CD4-positive, alpha-beta T cell treated with Interferon gamma for 1 hour (primary cell): Measurements from ENCODE around the gene NFATC2.
A peak's percentile ranks its signal among the peaks of the same experiment; 100 is the strongest.
"Not testable (repeated sequence)": the region's sequence is repeated elsewhere in the genome, so short reads cannot be mapped to it uniquely, and the experiment has no call there.

Experiments used
- DNase-seq: peaks from one replicate; pipeline ENCODE4 v3.0.0-alpha.2; 2020

Gene NFATC2

DNA sequence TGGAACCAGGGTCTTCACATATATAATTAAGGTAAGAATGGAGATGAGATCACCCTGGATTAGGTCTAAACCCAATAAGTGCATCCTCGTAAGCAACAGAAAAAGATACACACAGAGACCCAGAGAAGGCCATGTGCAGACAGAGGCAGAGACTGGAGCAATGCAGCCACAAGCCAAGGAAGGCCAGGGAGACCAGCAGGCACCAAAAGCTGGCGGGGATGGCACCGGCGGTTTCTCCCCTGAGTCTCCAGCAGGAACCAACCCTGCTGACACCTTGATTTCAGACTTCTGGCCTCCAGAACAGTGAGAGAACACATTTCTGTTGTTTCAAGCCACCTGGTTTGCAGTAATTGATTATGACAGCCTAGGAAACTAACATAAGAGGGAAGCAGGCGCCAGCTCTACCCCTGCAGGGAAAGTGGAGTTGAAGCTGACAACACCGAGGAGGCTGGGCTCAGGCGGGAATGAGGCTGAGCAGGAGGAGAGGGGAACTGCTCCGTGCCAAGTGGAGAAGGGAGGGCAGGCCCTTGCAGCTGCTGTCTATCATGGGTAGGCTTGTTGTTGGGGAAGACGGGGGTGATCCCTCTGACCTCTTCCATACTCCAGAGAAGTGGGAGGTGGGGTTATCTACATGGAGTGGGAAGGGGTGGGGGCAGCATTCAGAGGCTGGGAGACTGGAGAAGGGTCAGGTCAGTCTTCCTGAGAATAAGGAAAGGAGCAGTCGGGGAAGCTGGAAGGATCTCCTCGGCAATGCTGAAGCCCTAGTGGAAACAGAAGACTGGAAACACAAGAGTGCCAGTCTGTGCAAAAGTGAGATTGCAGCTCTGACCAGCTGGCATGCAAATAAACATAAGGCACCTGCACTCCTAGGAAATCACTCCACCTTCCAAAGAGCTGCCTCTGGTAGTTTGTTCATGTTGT lies 72.7 kb downstream of the NFATC2 start:
- DNase-seq = no peak

DNA sequence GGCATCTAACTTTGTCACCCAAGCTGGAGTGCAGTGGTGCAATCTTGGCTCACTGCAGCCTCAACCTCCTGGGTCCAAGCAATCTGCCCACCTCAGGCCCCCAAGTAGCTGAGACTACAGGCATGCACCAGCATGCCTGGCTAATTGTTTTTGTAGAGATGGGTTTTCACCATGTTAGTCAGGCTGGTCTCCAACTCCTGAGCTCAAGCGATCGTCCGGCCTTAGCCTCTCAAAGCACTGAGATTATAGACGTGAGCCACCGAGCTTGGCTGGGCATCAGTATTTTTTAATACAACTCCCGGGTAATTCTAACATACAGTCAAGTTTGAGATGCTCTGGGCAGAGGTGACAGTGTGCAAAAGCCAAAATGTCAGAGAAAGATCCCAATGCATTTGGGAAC lies 73.5 kb downstream of the NFATC2 start:
- no peak for DNase-seq

DNA sequence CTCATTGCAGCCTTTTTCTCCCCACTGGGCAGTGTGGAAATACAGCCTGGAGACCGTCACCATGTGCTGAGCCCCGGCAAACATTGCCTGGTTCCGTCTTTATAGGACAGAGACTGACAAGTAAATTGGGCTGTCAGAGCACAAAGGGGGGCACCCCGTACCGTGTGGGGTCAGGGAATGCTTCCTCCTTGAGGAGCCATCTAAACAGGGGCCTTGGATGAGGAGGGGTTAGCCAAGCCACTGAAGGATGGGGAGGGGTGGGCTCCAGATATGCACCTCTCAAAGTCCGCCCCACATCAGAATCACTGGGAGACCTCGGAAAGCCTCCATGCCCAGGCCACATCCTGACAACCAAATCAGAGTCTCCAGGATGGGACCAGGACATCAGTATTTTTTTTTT lies 73.9 kb downstream of the NFATC2 start:
- no peak for DNase-seq

DNA sequence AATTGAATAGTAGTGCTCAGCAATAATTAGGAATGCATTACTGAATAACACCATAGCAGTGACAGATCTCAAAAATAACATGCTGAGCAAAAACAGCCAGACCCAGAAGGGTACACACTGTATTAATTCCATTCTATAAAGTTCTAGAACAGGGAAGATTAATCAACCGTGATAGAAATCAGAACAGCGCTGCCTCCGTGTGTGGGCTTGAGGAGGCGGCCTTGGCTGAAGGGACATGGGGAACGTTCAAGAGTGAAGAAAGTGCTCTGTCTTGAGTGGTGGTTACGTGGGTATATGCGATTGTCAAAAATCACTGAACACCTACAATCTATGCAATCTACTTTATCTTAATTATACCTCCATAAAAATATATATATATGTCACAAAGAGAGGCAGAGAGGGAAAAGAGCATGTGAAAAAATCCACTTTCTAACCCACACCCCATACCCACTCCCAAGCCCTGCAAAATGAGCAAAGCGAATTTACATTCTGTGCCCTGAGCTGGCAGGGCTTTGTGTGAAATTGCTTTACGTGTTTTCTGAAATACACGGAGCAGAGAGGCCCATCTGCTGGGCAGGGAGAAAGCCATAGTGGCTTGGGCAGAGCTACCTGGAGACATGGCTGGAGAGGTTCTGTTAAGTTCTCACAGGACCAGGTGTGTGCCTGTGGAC lies 74.4 kb downstream of the NFATC2 start:
- no peak for DNase-seq

DNA sequence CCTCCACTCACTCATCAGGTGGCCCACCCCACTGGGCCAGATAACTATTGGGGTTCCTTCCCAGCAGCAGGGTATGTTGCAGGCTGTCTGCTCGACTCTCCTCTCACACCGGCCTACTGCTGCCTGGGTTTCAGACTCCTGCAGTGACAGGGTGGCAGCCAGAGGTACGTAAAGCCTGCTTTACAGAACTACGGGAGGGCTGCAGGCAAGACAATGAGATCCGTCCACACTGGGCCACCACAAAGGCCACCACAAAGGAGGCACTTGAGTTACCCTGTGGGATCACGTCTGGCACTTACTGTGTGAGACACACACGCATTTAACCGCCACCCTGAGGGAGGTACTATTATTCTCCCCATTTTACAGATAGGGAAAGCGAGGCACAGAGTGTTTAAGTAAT lies 78.5 kb downstream of the NFATC2 start:
- no peak for DNase-seq

DNA sequence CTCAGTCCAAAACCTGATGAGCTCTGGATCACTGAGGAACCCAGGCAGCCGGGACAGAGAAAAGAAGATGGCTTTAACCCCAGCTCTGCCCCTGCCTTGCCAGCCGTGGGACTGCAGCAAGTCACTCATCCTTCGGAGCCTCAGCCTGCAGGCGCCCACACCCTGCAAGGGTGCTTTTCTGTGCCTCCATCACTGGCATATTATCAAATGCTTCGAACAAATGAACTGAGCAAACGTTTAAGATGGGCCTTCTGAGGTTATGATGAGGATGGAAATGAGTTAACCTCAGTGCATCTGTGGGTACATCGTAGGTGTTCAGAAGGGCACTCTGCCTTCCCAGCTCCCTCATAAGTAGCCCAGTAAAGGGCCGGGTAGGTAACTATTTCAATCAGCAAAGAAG lies 79.0 kb downstream of the NFATC2 start:
- DNase-seq = no peak

DNA sequence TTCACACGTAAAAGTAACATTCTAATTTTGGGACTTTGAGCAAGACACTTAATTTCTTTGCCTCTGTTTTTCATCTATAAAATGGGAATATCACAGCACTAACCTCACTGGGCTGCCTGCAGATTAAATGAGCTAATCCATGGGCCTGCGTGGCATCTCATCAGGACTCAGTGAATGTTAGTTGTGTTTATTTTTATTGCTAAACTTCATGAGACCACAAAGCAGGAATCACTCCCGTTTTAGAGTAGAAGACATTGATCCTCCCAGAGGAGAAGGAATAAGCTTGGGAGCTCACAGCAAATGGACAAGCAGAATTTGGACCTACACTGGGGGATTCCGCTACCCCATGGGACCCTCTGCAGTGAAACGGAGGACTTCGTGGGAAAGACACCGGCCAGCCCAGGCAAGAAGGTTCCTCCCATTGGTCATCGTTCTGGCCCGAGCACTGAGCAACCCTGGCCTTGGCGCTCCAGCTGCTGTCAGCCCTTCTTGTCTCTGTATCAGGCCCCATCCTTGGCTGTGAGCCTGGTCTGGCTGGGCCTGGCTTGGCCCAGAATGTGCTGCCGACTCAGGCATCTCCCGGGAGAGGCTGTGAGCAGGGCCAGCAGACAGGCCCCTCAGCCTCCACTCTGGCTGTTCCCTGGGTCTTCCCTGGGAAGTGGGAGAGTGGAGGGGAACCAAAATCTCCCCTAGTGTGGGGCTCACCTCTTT lies 79.8 kb downstream of the NFATC2 start:
- DNase-seq = no peak

DNA sequence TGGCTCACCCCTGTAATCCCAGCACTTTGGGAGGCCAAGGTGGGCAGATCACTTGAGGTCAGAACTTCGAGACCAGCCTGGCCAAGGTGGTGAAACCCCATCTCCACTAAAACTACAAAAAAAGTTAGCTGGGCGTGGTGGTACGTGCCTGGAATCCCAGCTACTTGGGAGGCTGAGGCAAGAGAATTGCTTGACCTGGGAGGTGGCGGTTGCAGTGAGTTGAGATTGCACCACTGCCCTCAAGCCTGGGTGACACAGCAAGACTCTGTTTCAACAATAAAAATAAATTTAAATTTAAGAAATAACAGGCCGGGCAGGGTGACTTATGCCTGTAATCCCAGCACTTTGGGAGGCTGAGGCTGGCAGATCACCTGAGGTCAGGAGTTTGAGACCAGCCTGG lies 80.7 kb downstream of the NFATC2 start:
- DNase-seq = not testable (repeated sequence)

DNA sequence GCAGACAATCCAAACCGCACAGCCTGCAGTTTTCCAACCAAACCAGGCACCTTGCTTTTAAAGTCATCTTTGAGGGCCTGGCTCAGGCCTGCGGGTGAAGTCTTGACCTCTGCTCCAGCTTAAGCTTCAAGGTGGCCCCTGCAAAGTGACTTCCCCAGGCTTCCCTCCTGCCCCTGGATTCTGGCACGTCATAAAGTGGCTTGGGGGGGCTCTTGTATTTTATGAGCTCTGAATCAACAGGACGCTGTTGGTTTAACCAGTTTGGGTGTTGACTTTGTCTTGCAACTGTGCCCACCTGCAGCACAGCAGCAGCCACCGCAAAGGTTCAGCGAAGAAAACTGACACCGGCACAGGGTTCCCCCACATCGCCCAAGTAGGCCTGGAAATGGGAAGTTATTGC lies 81.2 kb downstream of the NFATC2 start:
- DNase-seq = no peak

DNA sequence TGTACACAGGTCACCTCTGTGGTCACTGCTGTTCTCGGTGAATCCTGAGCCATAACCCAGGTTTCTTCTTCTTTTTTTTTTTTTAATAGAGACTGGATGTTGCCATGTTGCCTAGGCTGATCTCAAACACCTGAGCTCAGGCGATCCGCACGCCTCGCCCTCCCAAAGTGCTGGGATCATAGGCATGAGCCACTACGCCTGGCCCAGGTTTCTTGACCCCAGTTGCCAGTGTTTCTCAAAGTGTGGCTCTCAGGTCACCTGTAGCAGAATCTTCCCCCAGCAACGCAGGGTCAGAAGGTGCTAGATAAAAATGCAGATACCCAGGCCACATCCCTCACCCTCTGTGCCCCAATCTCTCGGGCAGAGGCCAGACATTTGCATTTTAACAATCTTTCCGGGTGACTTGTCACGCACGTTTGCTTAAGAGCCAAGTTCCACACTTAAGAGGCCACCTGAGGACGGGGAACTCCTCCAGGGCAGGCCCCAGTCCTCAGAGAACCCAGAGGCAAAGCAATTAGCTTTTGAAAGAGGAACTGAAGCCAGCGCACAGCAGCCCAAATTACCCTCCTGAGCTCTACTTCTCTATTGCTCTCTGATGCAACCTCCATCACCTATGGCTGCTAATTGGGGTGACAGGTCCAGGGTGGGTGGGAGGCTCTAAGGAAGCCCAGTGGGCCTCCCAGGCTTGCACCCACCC lies 81.8 kb downstream of the NFATC2 start:
- DNase-seq = peak; percentile 63

DNA sequence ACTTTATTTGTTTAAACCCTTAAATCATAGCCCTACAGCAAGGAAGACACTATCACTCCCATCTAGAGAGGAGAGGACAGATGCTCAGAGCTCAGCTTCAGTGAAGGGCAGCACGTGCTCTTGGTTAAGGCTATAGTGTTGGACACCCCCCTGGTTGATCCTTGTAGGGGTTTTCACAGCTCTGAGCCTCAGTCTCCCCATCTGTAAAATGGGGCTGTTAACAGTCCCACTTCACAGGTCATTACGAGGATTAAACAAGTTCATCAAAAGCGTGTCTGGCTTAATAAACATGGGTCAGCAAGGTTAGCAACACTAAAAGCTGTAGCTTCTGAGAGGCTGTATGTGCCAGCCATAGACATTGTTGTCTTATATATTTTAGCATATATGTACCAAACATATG lies 82.4 kb downstream of the NFATC2 start:
- no peak for DNase-seq

DNA sequence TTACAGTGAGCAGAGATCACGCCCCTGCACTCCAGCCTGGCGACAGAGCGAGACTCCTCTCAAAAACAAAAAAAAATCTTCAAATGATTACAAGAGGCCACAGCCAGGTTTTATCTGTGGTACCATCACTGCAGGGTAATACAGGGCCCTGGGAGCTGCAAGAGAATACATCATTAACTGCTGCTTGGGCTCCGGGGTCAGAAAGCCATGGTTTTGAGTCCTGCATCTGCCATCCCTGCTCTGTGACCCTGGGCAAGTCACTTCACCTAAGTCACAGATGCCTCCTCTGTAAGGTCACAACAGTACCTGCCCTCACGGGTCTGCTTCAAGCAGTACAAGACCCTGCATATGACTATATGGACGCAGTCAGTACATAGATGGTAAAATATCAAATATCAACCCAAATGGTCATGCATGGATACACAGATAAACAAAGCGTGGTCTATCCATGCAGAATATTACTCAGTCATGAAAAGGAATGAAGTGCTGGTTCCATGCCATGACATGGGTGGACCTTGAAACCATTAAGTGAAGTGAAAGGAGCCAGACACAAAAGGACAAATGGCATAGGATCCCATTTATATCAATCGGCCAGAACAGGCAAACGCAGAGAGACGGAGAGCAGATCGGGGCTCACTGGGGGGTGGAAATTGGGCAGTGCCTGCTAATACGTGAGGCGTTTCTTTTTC lies 83.6 kb downstream of the NFATC2 start:
- DNase-seq = no peak

DNA sequence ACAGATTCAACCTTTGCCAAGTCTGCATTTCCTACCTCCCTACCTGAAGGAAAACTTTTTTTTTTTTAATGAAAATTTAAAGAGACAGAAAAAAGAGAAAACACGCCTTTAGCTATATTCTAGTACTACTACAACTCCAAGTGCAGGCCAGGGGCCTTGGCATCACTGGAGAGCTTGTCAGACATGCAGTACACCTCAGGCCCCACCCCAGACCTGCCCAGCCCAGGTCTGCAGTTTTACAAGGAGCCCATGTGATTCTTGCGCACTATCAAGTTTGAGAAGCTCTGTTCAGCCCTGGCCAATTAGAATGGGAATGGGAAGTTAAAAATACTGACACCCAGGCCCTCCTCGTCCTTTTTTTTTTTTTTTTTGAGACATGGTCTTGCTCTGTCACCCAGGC lies 85.0 kb downstream of the NFATC2 start:
- no peak for DNase-seq

DNA sequence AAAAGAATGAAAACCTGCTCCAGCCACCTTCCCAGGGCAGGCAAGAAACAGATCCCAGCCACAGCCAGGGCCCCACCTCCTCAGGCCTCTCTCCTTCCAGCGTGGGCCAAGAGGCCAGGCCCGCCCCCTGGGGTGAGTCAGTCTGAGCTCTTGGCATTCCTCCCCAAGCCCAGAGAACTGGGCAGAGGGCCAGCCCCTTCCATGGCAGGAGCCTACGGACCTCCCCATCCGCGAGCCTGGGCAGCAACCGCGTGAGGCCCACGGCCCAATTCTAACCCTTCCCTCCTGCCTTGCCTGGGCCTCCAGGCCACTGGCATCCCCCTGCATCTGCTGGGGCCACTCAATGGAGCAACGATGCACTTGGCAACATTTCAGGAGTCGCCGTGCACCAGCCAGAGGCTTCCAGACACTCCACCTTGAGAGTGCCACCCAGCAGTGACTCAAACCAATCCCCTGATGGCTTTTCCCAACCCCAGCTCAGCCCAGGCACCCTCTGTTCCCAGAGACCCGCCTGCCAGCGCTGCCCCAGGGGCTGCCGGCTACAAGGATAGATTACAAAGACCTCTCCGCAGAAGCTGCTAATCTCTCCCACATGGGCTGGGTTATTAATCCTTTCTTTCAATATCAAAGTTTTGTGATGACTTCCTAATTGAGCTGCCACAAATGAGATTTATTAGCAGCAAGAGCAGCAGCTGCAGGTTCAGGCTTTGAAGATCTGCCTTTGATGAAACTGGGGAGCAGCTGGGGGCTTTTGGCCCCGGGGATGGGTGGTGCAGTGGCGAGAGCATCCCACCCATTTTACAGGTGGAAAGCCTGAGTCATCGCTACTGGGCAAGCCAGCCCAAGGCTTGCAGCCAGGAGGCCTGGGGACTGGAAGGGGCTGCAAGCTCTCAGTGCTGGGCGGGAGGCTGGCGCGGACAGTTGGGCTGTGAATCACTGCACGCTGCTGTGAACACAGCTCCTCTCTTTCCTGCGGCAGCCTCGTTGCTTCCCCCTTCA lies 85.7 kb downstream of the NFATC2 start:
- no peak for DNase-seq

DNA sequence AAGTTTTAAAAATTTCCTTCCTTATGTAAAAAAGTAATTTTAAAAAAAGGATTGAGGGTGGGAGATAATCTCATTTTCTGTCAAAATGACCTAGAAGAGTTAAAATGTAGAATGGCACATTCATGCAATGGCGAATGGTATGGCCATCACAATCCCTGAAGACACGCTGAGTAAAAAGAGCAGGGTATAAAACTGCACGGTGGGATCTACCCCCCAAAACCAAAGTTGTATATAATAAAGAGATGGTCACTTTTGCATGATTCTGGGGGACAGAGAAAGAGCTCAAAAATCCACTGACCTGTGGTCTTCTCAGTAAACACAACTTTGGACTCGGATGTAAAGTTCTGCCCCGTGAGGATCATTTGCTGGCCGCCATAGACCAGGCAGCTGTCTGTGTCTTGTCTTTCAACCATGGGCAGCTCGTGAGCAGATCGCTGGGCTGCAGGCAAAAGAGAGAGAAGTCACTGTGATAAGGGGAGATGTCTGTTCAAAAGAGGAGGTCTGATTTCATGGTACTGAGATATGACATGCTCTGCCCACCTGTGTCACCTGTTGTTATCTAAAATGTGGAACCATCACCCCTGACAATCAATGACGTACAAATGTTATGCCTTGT lies 88.2 kb downstream of the NFATC2 start:
- DNase-seq = no peak

DNA sequence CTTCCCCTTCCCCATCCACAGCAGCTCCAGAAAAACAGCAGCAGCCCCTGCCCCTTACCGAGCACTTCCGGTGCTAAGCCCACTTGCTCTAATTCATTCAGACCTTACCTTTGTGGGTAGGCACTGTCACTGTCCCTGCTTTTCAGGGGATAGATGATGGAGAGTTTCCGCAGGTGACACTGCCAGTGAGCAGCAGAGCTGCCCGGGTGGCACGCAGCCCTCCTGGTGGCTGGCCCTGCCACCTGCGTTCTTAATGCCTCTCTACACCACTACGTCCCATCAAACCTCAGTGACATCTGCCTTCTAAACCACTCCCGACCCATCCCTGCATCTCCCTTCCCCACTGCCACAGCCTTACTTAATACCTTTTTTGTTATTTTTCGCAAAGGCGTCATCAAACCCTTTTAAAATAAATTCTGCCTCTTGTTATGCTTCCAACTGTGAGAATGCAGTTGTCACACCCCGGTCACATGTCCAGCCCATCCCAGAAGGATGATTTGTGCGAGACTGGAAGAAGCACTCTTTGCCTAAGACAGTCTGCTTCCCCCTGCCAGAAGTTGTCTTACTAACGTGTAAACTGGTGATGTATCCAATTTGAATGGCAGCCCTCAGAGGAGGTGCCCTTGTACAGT lies 89.7 kb downstream of the NFATC2 start:
- DNase-seq = no peak

DNA sequence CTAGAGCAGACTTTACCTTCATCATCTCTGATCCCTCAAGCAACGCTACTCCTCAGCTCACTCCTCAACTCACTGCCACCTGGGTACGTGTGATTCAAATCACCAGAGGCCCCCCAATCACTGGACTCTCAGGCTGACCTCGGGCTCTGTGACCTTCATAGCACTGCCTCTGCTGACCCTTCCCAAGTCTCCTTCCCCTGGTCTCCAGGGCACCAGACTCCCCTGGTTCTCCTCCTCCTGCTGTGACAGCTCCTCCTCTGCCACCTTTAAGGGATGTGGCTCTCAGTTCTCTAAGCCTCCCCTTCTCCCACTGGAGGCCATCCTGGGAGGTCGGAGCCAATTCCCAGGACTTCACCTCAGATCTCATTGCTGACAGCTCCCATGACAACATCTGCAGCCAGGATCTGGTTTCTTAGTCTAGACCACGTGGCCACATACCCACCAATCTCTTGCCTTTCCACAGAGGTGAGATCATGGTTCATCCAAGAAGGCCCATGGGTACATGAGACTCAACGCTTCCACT lies 90.4 kb downstream of the NFATC2 start:
- DNase-seq = no peak

DNA sequence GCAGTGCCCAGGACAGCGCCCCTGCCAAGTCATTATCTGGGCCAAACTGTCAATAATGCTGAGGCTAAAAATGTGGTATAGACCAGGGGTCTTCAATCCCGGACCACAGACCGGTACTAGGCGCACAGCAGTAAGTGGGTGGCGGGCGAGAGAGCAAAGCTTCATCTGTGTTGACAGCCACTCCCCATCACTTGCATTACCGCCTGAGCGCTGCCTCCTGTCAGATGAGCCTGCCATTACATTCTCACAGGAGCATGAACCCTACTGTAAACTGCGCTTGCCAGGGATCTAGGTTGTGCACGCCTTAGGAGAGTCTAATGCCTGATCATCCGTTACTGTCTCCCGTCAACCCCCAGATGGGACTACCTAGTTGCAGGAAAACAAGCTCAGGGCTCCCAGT lies 91.0 kb downstream of the NFATC2 start:
- DNase-seq = no peak

DNA sequence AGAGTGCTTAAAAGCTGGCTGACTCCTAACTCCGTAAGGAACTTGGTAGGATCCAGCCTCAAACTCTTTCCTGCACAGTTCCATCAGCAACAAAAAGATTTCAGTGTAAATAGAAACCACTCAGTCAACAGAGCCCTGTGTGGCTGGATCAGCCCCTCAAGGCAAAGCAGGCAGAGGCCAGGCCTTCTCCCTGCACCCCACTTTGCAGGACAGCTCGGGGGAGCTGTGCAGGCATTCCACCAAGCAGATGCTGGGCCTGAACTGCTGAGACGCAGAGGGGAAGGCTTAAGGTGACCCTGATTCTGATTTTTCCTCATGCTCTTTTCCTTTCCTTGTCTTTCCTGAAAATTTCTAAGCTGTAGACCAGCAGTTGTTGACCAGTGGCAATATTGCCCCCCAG lies 91.5 kb downstream of the NFATC2 start:
- no peak for DNase-seq

DNA sequence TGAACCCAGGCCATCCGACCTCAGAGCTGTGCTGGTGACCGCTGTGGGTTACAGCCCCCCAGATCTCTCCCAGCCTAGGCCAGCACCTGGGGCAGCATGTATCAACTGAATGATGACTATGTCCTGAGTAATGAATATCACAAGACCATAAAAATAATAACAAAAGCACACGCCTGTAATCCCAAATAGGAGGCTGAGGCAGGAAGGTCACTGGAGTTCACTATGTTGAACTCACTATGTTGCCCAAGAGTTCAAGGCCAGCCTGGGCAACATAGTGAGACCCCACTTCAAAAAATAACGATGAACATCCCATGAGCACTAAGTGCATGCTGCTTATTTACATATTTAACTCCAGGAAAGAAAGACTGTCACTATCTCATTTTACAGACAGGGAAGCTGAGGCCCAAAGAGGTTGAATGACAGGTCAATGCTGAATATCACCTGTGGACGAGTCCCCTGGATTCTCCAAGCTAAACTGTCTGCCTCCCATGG lies 92.3 kb downstream of the NFATC2 start:
- no peak for DNase-seq
